WERI-Rb-1 (cell line): ENCODE results near the gene AHCTF1.
"Not testable (repeated sequence)": the region's sequence is repeated elsewhere in the genome, so short reads cannot be mapped to it uniquely, and the experiment has no call there.

Experiments used
- DNase-seq: peaks from one replicate; pipeline ENCODE4 v3.0.0-alpha.2; 2020
- H3K27ac ChIP-seq: fragments of 250-450 bp; sonication (Bioruptor Pico); 2 replicates; pipeline ENCODE4 v1.5.1; 2020; ENCODE audit warnings: mild to moderate bottlenecking, moderate library complexity
- H3K27me3 ChIP-seq: fragments of 250-450 bp; sonication (Bioruptor Pico); 2 replicates; pipeline ENCODE4 v1.5.1; 2021; ENCODE audit warnings: mild to moderate bottlenecking, low read depth, moderate library complexity; ENCODE audit not compliant: insufficient read depth, severe bottlenecking
- H3K36me3 ChIP-seq: fragments of 250-450 bp; sonication (Bioruptor Pico); 2 replicates; pipeline ENCODE4 v1.5.1; 2020; ENCODE audit warnings: mild to moderate bottlenecking, moderate library complexity
- H3K4me3 ChIP-seq: 2 replicates; pipeline ENCODE4 v1.5.1; 2011; ENCODE audit warnings: low read depth, mild to moderate bottlenecking, control low read depth, low read length
- H3K9me3 ChIP-seq: fragments of 250-450 bp; sonication (Bioruptor Pico); 2 replicates; pipeline ENCODE4 v1.5.1; 2021; ENCODE audit warnings: mild to moderate bottlenecking, moderate library complexity; ENCODE audit not compliant: severe bottlenecking
- CTCF ChIP-seq: IDR thresholded peaks from 2 replicates; pipeline ENCODE4 v1.5.1; 2011; ENCODE audit warnings: low read depth, mild to moderate bottlenecking, control low read depth, inconsistent platforms, low read length

AHCTF1 gene

DNA sequence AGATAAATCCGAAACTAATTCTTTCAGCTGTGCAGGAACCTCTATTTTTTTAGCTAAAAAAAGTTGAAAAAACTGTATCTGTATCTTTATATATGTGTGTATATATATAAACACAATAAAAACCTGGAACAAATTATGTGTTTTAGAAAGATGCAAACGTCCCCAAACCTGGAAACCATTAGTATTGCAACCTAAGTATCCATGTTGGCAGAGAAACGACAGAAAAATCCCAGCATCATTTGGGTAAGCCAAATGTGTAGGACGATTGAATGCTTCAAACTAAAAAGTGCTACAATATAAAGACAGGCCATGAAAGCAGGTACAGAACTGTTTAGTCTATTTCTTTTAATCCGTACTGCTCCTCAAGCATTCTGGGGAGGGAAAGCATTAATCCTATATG is 87.9 kb downstream of the AHCTF1 start:
- no peak overlapping the region for H3K27ac ChIP-seq
- H3K9me3 ChIP-seq, result no peaks in the 10 kb centered on the region
- H3K27me3 ChIP-seq, result no peaks in the 10 kb centered on the region
- DNase-seq, result no peak
- no peak for TF ChIP-seq CTCF
- peaks cover 76% of the 10 kb centered on the region for H3K36me3 ChIP-seq
- H3K4me3 ChIP-seq, result no peak overlapping the region

DNA sequence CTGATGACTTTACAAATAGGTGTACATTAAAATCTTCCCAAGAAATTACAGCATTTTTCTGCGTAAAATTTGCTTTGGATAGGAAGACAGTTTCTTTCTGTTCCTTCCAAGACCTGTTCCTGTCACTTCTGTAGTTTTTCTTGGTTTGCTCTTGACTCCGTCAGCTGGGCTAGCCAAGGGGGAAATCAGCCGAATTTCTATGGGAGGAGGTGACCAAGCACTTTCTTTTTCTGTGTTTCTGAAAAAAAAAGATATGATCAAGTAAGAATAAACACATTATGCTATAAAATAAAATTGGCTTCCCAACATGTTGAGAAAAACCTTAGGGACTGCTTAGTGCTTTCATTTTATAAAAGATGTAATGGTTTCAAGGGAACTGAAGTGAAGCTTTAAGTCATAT is 91.0 kb downstream of the AHCTF1 start:
- not testable (repeated sequence) for H3K27ac ChIP-seq, DNase-seq, H3K4me3 ChIP-seq, H3K27me3 ChIP-seq, H3K9me3 ChIP-seq
- H3K36me3 ChIP-seq, result peaks cover 45% of the 10 kb centered on the region

DNA sequence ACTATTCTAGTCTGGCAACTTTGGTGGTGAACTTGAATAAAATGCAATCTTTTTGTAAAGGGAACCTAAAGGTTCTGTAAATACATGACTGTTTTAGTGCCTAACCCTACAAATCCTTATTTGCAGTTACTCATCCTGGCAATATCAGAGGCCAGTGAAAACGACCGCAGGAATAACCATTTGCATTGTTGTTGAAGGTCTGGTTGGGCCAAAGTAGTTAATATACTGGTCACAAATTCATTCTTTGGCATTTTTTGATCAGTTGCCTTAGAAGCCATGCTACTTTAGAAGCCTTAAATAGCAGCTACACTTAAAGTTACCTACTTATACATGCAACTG is 93.7 kb downstream of the AHCTF1 start:
- Histone ChIP-seq H3K9me3 (no peaks in the 10 kb centered on the region), H3K36me3 (peaks cover 21% of the 10 kb centered on the region), H3K27ac (no peak overlapping the region), H3K4me3 (no peak overlapping the region), H3K27me3 (no peaks in the 10 kb centered on the region)
- no peak for DNase-seq
- no peak for TF ChIP-seq CTCF

DNA sequence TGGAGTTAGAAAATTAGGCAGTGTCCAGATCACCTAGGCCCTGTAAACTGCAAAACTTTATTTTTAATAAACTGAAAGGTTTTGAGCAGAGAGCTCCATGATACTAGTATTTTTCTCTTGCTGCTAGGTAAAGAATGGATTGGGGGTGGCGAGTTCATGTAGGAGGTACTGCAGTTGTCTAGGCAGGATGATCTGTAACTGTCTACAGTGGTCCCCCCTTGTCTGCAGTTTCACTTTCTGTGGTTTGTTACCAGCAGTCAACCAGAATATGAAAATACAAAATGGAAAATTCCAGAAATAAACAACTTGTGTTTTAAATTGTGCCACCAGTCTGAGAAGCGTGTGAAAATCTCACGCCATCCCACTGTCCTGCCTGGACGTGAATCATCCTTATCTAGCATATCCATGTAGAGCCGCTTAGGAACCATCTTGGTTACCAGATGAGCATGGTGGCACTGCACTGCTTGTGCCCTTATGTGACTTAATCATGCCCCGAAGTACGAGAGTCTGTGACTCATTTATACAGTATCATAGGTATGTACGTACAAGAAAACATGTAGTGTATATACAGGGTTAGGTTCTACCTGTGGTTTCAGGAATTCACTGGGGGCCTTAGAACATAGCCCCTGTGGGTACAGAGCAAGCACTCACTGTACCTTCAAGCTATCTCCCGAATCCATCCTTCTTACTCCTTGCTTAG is 94.2 kb downstream of the AHCTF1 start:
- TF ChIP-seq CTCF, result no peak
- Histone ChIP-seq H3K27ac (no peak overlapping the region), H3K27me3 (no peaks in the 10 kb centered on the region), H3K4me3 (no peak overlapping the region), H3K36me3 (peaks cover 16% of the 10 kb centered on the region), H3K9me3 (no peaks in the 10 kb centered on the region)
- no peak for DNase-seq

GRCh38 chr1:246836209-246836966 is 95.4 kb downstream of the AHCTF1 start:
- Histone ChIP-seq H3K27me3 (no peaks in the 10 kb centered on the region), H3K27ac (no peak overlapping the region), H3K4me3 (no peak overlapping the region), H3K9me3 (no peaks in the 10 kb centered on the region), H3K36me3 (peaks cover 7% of the 10 kb centered on the region)
- no peak for DNase-seq
- TF ChIP-seq CTCF, result no peak

DNA sequence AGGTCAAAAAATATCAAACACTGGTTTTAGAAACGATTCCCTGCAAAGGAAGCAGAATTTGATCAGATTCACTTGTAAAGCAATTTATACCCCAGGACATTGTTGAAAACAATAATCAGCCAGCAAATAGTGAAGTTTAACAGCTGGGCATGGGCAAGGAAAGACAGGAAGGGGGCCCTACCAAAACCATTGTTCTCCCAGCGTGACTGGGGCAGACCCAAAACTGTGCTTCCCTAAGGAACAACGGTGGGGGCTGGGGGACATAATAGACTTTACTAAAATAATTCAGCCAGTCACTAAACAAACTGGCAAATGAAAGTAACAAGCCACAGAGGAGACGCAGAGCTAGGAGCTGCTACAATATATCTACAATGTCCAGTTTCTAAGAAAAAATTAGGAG is 100.2 kb downstream of the AHCTF1 start:
- no peak for TF ChIP-seq CTCF

More for the DNA sequence above, 100.2 kb downstream of the AHCTF1 start:
- Histone ChIP-seq H3K4me3 (no peak overlapping the region), H3K36me3 (no peaks in the 10 kb centered on the region), H3K9me3 (peaks cover 9% of the 10 kb centered on the region), H3K27ac (no peak overlapping the region), H3K27me3 (no peaks in the 10 kb centered on the region)
- no peak for DNase-seq
